ENCODE results near the gene INPP5J. TPM values are rescaled to one million over a fixed set of nuclear protein-coding genes. Genes with fewer than 3 reads are reported as not detected.
A peak's percentile ranks its signal among the peaks of the same experiment; 100 is the strongest.

Gene INPP5J
- total RNA-seq, 1 experiment from 2014 or later, result 3.1 TPM

- no peak overlapping the region for H3K9ac ChIP-seq (ENCODE audit: low read length)
- H3K36me3 ChIP-seq (ENCODE audit: low read depth, low read length), result peaks cover 17% of the 10 kb centered on the region; the same call in 1 of the 2 replicates
- DNase-seq (peak; percentile 23), ATAC-seq (peak; percentile 43)
- no peaks in the 10 kb centered on the region for H3F3A ChIP-seq (ENCODE audit: low read length, unreplicated experiment)
- no peaks in the 10 kb centered on the region for H4K20me1 ChIP-seq (ENCODE audit: low read length)
- CTCF ChIA-PET, result interaction anchor here (0.6 kb wide), 1 partner anchor 17 kb away, joined by 4 read pairs; no protein-coding TSS in a partner anchor
- H3K4me3 ChIP-seq (ENCODE audit: low read length), result no peak overlapping the region
- POLR2A ChIA-PET (ENCODE audit: unreplicated experiment), result interaction anchor here (0.6 kb wide), 1 partner anchor 188 kb away, joined by 3 read pairs; no protein-coding TSS in a partner anchor
- H3K9me3 ChIP-seq (ENCODE audit: low read length), result no peaks in the 10 kb centered on the region
- H3K27me3 ChIP-seq (ENCODE audit: low read length), result no peaks in the 10 kb centered on the region
- no peaks in the 10 kb centered on the region for H3K9me2 ChIP-seq (replicated peaks; ENCODE audit: low read length)
- BruUV-seq (replicated peaks), result no TSS peak
- no peak overlapping the region for H3K4me2 ChIP-seq (ENCODE audit: low read length)
- H3K79me2 ChIP-seq (ENCODE audit: low read length), result no peaks in the 10 kb centered on the region
- intact Hi-C loops (cut with micrococcal nuclease), result no loop called here
- peaks cover 4% of the 10 kb centered on the region; the same call in 1 of the 2 replicates for H3K4me1 ChIP-seq (ENCODE audit: insufficient read depth, low read length)
- no peak overlapping the region for H2AFZ ChIP-seq (ENCODE audit: low read length)
- H3K27ac ChIP-seq (ENCODE audit: low read length), result no peak overlapping the region
- TF ChIP-seq EZH2phosphoT487 (IDR thresholded peaks at IDR 0.05; ENCODE audit: borderline replicate concordance, low read length) (no peak), EZH2 (IDR thresholded peaks at IDR 0.05; ENCODE audit: low read length, unreplicated experiment) (no peak)
- TF ChIP-seq, protein P1, sequence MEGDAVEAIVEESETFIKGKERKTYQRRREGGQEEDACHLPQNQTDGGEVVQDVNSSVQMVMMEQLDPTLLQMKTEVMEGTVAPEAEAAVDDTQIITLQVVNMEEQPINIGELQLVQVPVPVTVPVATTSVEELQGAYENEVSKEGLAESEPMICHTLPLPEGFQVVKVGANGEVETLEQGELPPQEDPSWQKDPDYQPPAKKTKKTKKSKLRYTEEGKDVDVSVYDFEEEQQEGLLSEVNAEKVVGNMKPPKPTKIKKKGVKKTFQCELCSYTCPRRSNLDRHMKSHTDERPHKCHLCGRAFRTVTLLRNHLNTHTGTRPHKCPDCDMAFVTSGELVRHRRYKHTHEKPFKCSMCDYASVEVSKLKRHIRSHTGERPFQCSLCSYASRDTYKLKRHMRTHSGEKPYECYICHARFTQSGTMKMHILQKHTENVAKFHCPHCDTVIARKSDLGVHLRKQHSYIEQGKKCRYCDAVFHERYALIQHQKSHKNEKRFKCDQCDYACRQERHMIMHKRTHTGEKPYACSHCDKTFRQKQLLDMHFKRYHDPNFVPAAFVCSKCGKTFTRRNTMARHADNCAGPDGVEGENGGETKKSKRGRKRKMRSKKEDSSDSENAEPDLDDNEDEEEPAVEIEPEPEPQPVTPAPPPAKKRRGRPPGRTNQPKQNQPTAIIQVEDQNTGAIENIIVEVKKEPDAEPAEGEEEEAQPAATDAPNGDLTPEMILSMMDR (conservative IDR thresholded peaks at IDR 0.05; ENCODE audit: low read depth, low read length), result no peak
These were observed 20.2 kb upstream of the INPP5J start for GRCh38 chr22:31102441-31103081.

DNA sequence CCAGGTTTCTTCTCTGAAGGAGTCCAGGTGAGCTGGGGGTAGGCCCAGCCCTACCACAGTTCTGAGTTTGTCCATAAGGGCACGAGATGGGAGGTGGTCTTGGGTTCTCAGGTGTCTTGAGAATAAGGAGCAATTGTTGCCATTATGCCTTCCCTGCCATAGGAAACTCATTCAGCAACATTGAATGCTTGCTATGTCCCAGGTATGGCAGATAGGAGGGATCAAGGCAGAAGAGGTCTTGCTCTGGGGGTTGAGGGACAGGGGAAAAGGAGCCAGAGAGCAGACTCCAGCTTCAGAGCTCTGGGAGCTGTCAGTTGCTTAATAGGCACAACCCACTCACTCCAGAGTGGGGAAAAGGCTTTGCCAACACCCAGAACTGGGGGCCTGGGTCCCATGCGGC lies 19.7 kb upstream of the INPP5J start:
- TF ChIP-seq EZH2phosphoT487 (IDR thresholded peaks at IDR 0.05; ENCODE audit: borderline replicate concordance, low read length) (no peak), EZH2 (IDR thresholded peaks at IDR 0.05; ENCODE audit: low read length, unreplicated experiment) (no peak)
- TF ChIP-seq, protein P1 (conservative IDR thresholded peaks at IDR 0.05; ENCODE audit: low read depth, low read length), result no peak
- Histone ChIP-seq H3K27ac (ENCODE audit: low read length) (no peak overlapping the region), H3K4me3 (ENCODE audit: low read length) (no peak overlapping the region), H3K79me2 (ENCODE audit: low read length) (no peaks in the 10 kb centered on the region), H3K27me3 (ENCODE audit: low read length) (no peaks in the 10 kb centered on the region), H2AFZ (ENCODE audit: low read length) (no peak overlapping the region), H3K9me3 (ENCODE audit: low read length) (no peaks in the 10 kb centered on the region), H3F3A (ENCODE audit: low read length, unreplicated experiment) (no peaks in the 10 kb centered on the region), H3K4me1 (ENCODE audit: insufficient read depth, low read length) (peaks cover 4% of the 10 kb centered on the region; the same call in 1 of the 2 replicates), H3K9me2 (replicated peaks; ENCODE audit: low read length) (no peaks in the 10 kb centered on the region), H3K36me3 (ENCODE audit: low read depth, low read length) (peaks cover 13% of the 10 kb centered on the region; the same call in 1 of the 2 replicates), H4K20me1 (ENCODE audit: low read length) (no peaks in the 10 kb centered on the region), H3K9ac (ENCODE audit: low read length) (no peak overlapping the region), H3K4me2 (ENCODE audit: low read length) (no peak overlapping the region)
- ATAC-seq (no peak), DNase-seq (no peak)
- no TSS peak for BruUV-seq (replicated peaks)
- ChIA-PET CTCF (no interaction called here), POLR2A (ENCODE audit: unreplicated experiment) (no interaction called here)
- intact Hi-C loops (cut with micrococcal nuclease), result no loop called here

All from PC-3 (cell line).